SU-DHL-6 (cell line): Measurements from ENCODE around the gene ZIC2.

Experiments
- CTCF ChIP-seq: fragments of 200-600 bp; sonication (generic); IDR thresholded peaks from one replicate; pipeline ENCODE4 v1.5.1; 2017; ENCODE audit warnings: antibody characterized with exemption, mild to moderate bottlenecking, low read length, moderate library complexity; ENCODE audit not compliant: insufficient read depth, poor library complexity, severe bottlenecking
- EZH2phosphoT487 ChIP-seq: fragments of 200-600 bp; sonication (generic), shearing (Covaris generic); conservative IDR thresholded peaks from 2 replicates; pipeline ENCODE4 v1.6.1; 2018; ENCODE audit warnings: mild to moderate bottlenecking, antibody characterized with exemption, low read length, moderate library complexity, mixed read lengths

DNA sequence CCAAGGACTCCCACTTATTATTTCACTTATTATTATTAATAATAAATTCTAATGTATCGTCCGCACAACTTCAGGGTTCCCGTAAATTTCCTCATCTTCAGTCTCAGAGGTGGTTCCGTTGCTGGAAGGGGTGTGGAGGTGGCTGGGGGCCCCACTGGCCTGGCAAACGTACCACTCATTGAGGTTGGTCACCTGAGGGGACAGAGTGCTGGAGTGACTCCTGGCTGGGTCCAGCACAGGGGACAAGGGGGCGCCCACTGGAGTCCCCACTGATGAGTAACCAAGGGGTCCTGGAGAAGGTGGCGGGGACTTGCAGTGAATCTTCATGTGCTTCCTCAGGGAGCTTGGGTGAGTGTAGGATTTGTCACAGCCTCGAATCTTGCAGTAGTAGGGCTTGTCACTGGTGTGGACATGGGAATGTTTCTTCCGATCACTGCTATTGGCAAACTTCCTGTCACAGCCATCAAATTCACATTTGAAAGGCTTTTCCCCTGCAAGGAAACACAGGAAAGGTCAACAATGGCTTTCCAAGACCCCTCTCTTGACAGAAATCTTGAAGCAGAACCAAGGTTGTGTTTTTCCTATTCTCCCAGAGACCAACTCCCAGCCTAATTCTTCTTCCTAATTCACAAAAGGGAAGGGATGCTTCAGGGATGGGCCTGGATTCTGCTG, 16.1 kb upstream of the ZIC2 start:
- TF ChIP-seq CTCF = no peak
- TF ChIP-seq EZH2phosphoT487 = no peak
